GM23338 (cell line): ENCODE measurements around the gene FGFR2.

ENCODE experiments used
- CREB1 ChIP-seq: fragments of 250-450 bp; sonication (Bioruptor Pico); IDR thresholded peaks from 2 replicates; pipeline ENCODE4 v1.5.0; 2020; ENCODE audit warnings: low read depth, mild to moderate bottlenecking, moderate library complexity
- ETS1 ChIP-seq: IDR thresholded peaks from 2 replicates; pipeline ENCODE4 v1.6.1; 2016; ENCODE audit warnings: antibody characterized with exemption
- EZH2 ChIP-seq: fragments of 200-600 bp; sonication (generic); IDR thresholded peaks from one replicate; pipeline ENCODE4 v1.8.0; 2017; ENCODE audit warnings: antibody characterized with exemption, mild to moderate bottlenecking, low read depth; ENCODE audit not compliant: unreplicated experiment
- EZH2phosphoT487 ChIP-seq: fragments of 200-600 bp; sonication (generic); IDR thresholded peaks from one replicate; pipeline ENCODE4 v1.8.1; 2018; ENCODE audit warnings: antibody characterized with exemption; ENCODE audit not compliant: unreplicated experiment
- JUNB ChIP-seq: IDR thresholded peaks from one replicate; pipeline ENCODE4 v1.6.1; 2016; ENCODE audit warnings: antibody characterized with exemption; ENCODE audit not compliant: unreplicated experiment
- NANOG ChIP-seq: IDR thresholded peaks from 2 replicates; pipeline ENCODE4 v1.6.1; 2016; ENCODE audit warnings: antibody characterized with exemption, borderline replicate concordance
- POLR2AphosphoS5 ChIP-seq: IDR thresholded peaks from 2 replicates; pipeline ENCODE4 v1.6.1; 2016; ENCODE audit warnings: antibody characterized with exemption, low read depth
- REST ChIP-seq: IDR thresholded peaks from one replicate; pipeline ENCODE4 v1.6.1; 2018; ENCODE audit warnings: antibody characterized with exemption; ENCODE audit not compliant: unreplicated experiment
- ZNF114 ChIP-seq: fragments of 250-450 bp; sonication (Bioruptor Pico); IDR thresholded peaks from 2 replicates; pipeline ENCODE4 v1.5.0; 2020; ENCODE audit warnings: mild to moderate bottlenecking, moderate library complexity
- TF ChIP-seq, protein P1 (sequence below), 2 experiments: fragments of 200-600 bp in 1 of 2; sonication (generic) in 1 of 2; conservative IDR thresholded peaks; 2 replicates each; pipeline versions ENCODE4 v1.5.1 to v1.6.1; 2016 to 2017; ENCODE audit warnings: antibody characterized with exemption in 2 of 2, low read depth in 2 of 2, mild to moderate bottlenecking in 2 of 2, moderate library complexity in 1 of 2
- TF ChIP-seq, protein P2 (sequence below): fragments of 250-450 bp; sonication (Bioruptor Pico); IDR thresholded peaks from 2 replicates; pipeline ENCODE4 v1.5.0; 2020; ENCODE audit warnings: mild to moderate bottlenecking, moderate library complexity

DNA sequence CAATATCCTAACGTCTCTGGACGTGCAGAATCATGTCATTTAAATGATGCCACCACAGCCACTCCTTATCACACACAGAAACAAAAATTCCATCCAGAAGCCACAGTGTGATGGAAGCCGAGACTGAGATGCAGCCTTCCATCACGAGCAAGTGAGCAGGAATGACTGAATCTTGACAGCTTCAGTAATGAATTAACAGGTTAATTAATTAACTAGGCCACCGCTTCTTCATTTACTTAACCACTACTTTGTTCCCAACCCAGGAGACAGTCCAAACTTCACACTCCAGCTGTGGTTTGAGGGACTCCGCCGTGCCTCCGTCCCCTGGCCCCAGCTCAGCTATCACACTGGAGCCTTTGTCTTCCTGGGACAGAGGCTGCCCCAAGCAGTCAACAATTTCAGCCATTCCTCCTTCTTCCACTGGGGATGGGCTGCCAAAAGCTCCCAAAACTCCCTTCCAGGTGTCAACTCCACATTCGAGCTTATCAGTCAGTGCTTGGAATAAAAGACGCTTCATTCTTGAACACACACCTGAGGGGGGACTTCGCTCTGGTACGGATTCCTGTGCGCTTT lies 65.9 kb downstream of the FGFR2 start:
- TF ChIP-seq, protein P1, sequence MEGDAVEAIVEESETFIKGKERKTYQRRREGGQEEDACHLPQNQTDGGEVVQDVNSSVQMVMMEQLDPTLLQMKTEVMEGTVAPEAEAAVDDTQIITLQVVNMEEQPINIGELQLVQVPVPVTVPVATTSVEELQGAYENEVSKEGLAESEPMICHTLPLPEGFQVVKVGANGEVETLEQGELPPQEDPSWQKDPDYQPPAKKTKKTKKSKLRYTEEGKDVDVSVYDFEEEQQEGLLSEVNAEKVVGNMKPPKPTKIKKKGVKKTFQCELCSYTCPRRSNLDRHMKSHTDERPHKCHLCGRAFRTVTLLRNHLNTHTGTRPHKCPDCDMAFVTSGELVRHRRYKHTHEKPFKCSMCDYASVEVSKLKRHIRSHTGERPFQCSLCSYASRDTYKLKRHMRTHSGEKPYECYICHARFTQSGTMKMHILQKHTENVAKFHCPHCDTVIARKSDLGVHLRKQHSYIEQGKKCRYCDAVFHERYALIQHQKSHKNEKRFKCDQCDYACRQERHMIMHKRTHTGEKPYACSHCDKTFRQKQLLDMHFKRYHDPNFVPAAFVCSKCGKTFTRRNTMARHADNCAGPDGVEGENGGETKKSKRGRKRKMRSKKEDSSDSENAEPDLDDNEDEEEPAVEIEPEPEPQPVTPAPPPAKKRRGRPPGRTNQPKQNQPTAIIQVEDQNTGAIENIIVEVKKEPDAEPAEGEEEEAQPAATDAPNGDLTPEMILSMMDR (conservative IDR thresholded peaks at IDR 0.05; ENCODE audit: low read depth in 2 of 2) = no peak
- no peak for TF ChIP-seq POLR2AphosphoS5
- TF ChIP-seq EZH2 = no peak
- no peak for TF ChIP-seq REST
- TF ChIP-seq ETS1 = no peak
- TF ChIP-seq EZH2phosphoT487 = no peak
- no peak for TF ChIP-seq CREB1
- TF ChIP-seq JUNB = no peak
- TF ChIP-seq ZNF114 (CRISPR knock-in tag) = no peak
- no peak for TF ChIP-seq NANOG
- TF ChIP-seq, protein P2, sequence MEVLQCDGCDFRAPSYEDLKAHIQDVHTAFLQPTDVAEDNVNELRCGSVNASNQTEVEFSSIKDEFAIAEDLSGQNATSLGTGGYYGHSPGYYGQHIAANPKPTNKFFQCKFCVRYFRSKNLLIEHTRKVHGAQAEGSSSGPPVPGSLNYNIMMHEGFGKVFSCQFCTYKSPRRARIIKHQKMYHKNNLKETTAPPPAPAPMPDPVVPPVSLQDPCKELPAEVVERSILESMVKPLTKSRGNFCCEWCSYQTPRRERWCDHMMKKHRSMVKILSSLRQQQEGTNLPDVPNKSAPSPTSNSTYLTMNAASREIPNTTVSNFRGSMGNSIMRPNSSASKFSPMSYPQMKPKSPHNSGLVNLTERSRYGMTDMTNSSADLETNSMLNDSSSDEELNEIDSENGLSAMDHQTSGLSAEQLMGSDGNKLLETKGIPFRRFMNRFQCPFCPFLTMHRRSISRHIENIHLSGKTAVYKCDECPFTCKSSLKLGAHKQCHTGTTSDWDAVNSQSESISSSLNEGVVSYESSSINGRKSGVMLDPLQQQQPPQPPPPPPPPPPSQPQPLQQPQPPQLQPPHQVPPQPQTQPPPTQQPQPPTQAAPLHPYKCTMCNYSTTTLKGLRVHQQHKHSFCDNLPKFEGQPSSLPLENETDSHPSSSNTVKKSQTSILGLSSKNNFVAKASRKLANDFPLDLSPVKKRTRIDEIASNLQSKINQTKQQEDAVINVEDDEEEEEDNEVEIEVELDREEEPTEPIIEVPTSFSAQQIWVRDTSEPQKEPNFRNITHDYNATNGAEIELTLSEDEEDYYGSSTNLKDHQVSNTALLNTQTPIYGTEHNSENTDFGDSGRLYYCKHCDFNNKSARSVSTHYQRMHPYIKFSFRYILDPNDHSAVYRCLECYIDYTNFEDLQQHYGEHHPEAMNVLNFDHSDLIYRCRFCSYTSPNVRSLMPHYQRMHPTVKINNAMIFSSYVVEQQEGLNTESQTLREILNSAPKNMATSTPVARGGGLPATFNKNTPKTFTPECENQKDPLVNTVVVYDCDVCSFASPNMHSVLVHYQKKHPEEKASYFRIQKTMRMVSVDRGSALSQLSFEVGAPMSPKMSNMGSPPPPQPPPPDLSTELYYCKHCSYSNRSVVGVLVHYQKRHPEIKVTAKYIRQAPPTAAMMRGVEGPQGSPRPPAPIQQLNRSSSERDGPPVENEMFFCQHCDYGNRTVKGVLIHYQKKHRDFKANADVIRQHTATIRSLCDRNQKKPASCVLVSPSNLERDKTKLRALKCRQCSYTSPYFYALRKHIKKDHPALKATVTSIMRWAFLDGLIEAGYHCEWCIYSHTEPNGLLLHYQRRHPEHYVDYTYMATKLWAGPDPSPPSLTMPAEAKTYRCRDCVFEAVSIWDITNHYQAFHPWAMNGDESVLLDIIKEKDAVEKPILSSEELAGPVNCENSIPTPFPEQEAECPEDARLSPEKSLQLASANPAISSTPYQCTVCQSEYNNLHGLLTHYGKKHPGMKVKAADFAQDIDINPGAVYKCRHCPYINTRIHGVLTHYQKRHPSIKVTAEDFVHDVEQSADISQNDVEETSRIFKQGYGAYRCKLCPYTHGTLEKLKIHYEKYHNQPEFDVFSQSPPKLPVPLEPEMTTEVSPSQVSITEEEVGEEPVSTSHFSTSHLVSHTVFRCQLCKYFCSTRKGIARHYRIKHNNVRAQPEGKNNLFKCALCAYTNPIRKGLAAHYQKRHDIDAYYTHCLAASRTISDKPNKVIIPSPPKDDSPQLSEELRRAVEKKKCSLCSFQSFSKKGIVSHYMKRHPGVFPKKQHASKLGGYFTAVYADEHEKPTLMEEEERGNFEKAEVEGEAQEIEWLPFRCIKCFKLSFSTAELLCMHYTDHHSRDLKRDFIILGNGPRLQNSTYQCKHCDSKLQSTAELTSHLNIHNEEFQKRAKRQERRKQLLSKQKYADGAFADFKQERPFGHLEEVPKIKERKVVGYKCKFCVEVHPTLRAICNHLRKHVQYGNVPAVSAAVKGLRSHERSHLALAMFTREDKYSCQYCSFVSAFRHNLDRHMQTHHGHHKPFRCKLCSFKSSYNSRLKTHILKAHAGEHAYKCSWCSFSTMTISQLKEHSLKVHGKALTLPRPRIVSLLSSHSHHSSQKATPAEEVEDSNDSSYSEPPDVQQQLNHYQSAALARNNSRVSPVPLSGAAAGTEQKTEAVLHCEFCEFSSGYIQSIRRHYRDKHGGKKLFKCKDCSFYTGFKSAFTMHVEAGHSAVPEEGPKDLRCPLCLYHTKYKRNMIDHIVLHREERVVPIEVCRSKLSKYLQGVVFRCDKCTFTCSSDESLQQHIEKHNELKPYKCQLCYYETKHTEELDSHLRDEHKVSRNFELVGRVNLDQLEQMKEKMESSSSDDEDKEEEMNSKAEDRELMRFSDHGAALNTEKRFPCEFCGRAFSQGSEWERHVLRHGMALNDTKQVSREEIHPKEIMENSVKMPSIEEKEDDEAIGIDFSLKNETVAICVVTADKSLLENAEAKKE (CRISPR knock-in tag) = no peak
